IPS-18c (cell line): Measurements from ENCODE around the gene UBAP1L.
"Not testable (repeated sequence)": the region's sequence is repeated elsewhere in the genome, so short reads cannot be mapped to it uniquely, and the experiment has no call there.

Experiments used
- H3K4me3 ChIP-seq: 2 replicates; pipeline ENCODE4 v1.7.0; 2013; ENCODE audit warnings: low read depth, mild to moderate bottlenecking, low read length, moderate library complexity; ENCODE audit not compliant: insufficient read depth
- H3K9me3 ChIP-seq: one replicate; pipeline ENCODE4 v1.6.1; 2013; ENCODE audit warnings: mild to moderate bottlenecking, low read length, moderate library complexity; ENCODE audit not compliant: control insufficient read depth, insufficient read depth

The UBAP1L gene

DNA sequence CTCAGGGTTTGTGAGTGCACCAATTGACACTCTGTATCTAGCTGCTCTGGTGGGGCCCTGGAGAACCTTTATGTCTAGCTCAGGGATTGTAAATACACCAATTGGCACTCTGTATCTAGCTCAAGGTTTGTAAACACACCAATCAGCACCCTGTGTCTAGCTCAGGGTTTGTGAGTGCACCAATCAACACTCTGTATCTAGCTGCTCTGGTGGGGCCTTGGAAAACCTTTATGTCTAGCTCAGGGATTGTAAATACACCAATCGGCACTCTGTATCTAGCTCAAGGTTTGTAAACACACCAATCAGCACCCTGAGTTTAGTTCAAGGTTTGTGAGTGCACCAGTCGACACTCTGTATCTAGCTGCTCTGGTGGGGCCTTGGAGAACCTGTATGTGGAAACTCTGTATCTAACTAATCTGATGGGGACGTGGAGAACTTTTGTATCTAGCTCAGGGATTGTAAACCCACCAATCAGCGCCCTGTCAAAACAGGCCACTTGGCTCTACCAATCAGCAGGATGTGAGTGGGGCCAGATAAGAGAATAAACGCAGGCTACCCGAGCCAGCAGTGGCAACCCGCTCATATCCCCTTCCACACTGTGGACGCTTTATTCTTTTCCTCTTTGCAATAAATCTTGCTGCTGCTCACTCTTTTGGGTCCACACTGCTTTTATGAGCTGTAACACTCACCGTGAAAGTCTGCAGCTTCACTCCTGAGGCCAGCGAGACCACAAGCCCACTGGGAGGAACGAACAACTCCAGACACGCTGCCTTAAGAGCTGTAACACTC is 39.2 kb downstream of the UBAP1L start:
- H3K4me3 ChIP-seq, H3K9me3 ChIP-seq: not testable (repeated sequence)

- H3K4me3 ChIP-seq, H3K9me3 ChIP-seq: not testable (repeated sequence)
These were observed 40.1 kb downstream of the UBAP1L start for GRCh38 chr15:65074946-65075345.

DNA sequence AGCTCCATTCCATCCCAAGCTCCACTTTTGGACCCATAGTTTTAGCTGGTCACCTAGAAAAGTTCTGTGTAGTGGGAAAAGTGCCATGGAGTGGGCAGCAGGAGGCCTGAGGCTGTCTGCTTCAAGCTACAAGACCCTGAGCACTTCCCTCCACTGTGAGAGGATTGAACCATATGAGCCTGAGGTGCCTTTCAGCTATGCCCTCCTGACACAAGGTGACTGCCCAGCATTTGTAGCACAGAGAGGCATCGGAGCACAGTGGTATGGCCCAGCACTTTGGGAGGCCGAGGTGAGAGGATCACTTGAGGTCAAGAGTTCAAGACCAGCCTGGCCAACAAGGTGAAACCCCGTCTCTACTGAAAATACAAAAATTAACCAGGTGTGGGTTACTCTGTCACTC is 42.4 kb downstream of the UBAP1L start:
- Histone ChIP-seq H3K4me3 (no peak overlapping the region), H3K9me3 (peaks cover 2% of the 10 kb centered on the region)

- Histone ChIP-seq H3K9me3 (peaks cover 2% of the 10 kb centered on the region), H3K4me3 (no peak overlapping the region)
These were observed 43.0 kb downstream of the UBAP1L start for GRCh38 chr15:65072027-65072426.

DNA sequence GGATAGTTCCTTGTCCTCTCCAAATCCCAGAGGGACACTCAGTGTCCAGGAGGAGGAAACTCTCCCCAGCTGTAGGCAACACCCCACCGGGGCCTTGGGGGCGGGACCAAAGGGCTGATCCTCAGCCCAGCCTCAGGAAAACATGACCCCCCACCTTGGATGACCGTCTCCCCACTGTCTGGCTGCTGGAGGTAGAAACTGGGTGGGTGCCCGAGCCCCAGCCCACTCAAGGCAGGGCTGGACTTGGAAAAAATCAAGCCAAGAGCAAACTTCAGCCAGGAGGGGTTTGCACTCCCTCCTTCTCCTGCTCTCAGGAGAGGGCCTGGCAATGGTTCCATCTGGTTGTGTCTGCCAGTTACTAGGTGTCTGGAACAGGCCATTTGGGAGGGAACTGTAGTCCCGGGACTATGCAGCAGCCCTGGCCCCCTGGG is 43.6 kb downstream of the UBAP1L start:
- H3K4me3 ChIP-seq: no peak overlapping the region

DNA sequence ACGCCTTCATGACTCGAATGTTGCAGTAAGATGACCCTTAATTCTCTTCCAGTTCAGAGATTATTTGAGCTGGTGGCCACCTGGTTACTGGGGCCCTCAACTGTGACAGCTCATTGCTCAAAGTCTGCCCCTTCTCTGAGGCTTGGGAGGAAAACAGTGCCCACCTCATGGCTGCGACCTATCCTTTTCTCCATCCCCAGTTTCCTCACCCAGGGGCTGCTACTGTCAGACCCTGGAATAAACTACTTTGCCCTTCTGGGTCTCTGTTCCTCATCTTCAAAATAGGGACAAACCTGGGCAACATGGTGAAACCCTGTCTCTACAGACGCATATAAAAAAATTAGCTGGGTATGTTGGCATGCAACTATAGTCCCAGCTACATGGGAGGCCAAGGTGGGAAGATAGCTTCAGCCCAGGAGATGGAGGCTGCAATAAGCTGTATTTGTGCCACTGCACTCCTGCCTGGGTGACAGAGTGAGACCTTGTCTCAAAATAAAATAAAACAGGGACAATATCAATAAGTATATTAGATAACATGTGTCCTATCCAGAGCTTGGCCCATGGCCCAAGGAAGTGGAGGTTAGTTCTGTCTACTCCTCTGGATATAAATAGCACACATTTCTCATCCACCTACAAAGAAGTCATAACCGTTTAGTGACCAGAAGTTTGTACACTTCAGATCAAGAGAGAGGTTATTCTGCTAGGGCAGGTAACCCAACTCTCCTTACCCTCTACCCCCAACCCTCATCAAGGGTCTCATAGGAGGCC is 45.0 kb downstream of the UBAP1L start:
- H3K4me3 ChIP-seq: no peak overlapping the region

More for the DNA sequence above, 43.6 kb downstream of the UBAP1L start:
- peaks cover 2% of the 10 kb centered on the region for H3K9me3 ChIP-seq

GRCh38 chr15:65069179-65069578 is 45.8 kb downstream of the UBAP1L start:
- Histone ChIP-seq H3K4me3 (no peak overlapping the region), H3K9me3 (peaks cover 2% of the 10 kb centered on the region)

More for the DNA sequence above, 45.0 kb downstream of the UBAP1L start:
- peaks cover 2% of the 10 kb centered on the region for H3K9me3 ChIP-seq

DNA sequence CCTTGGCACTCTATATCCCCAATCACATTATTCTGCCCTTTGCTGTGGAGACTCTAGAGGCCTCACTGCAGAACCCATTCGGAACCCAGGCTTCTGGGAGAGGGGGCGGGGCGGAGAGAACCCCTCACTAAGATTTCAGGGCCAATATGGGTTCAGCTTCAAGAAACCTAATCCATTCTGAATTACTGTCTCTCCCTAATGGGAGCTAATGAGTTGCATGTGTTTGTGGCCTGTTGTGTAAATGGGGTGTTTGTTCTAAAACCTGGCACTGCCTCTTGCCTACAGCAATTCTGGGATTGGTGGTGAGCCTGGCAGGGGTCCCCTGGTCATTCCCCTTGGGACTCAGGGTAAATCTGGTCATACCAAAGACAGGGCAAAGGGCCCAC is 46.6 kb downstream of the UBAP1L start:
- peak overlapping the region; percentile 69; the same call in 1 of the 2 replicates for H3K4me3 ChIP-seq
- peaks cover 2% of the 10 kb centered on the region for H3K9me3 ChIP-seq

- H3K9me3 ChIP-seq: peaks cover 2% of the 10 kb centered on the region
- peak within 1 kb of the TSS; percentile 69 for H3K4me3 ChIP-seq
These were observed 47.2 kb downstream of the UBAP1L start, which contains the start of gene RASL12 for GRCh38 chr15:65067645-65068402. Gene RASL12, minus strand, starts transcription at chr15:65067991. Its CDS starts 156 bp downstream, at chr15:65067835.

DNA sequence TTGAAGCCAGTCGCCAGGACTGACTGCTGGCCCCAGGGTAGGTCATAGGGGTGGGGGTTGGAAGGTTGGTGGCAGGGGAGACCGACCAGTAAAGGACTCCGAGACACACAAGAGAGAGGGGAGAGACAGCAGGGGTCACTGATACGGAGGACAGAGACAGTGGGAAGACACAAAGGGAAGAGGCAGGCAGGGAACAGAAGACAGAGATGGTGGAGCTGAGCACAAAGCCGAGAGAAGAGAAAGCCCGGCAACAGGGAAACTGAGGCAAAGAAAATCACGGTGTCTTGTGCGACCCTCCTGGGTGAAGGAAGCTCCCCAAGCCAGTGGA is 47.7 kb downstream of the UBAP1L start:
- no peaks in the 10 kb centered on the region for H3K9me3 ChIP-seq
- peak overlapping the region; percentile 69 for H3K4me3 ChIP-seq

GRCh38 chr15:65066635-65067316 is 48.2 kb downstream of the UBAP1L start:
- H3K4me3 ChIP-seq: peak overlapping the region; percentile 69
- no peaks in the 10 kb centered on the region for H3K9me3 ChIP-seq

- H3K4me3 ChIP-seq: no peak overlapping the region
- H3K9me3 ChIP-seq: no peaks in the 10 kb centered on the region
These were observed 48.9 kb downstream of the UBAP1L start for GRCh38 chr15:65066001-65066634.

DNA sequence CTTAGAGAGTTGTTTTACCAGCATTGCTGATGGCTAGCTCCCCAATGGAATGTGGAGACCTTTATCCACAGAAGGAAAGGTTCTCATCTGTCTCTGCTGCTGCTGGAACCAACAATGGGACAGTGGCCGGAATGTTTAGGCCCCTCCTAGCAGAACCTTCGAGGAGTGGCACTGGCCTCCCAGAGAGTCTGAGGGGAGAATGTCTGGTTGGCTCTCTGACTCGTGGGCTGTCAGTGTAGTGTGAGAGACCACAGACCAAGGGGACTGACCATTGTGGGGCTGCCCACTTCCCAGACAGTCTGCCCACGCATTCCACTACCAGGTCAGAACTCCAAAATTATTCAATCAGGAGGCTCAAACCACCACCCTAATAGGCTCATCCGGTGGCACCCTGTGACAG is 52.3 kb downstream of the UBAP1L start:
- Histone ChIP-seq H3K4me3 (no peak overlapping the region), H3K9me3 (peaks cover 2% of the 10 kb centered on the region)

- Histone ChIP-seq H3K9me3 (peaks cover 2% of the 10 kb centered on the region), H3K4me3 (no peak overlapping the region)
These were observed 52.9 kb downstream of the UBAP1L start for GRCh38 chr15:65062061-65062460.

DNA sequence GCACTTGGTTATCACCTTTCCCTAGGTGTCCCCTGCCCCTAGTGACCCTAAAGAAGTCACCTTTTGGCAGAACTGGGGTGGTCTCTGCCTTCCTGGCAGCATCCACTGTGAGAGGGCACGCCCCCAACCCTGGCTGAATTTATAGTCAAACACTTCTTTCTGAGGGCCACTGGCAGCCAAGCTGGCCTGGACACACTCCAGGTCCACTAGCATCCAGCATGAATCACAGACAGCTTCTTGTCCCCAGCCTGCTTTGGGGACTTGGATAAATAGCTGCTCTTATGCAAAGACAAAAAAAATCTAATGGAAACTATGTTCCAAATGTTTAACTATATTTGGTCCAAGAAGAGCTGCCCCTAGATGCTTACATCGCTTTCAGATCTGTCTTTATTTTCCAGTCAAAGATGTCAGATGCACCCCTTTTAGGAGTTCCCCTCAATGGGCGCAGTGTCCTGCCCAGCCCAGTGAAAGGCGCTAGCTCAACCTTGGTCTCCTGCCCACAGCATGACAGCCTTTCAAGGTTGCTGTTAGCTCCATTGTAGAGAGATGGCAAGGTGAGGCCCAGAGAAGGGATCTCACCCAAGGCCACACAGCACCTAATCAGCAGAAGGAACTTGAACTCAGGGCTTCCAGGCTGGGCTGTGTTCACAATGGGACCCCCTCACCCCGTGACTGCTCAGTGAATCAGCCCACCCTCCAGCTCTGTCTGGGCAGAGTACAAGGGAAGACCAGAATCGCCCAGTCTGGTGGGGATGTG is 54.2 kb downstream of the UBAP1L start:
- no peak overlapping the region for H3K4me3 ChIP-seq

GRCh38 chr15:65059931-65060596 is 54.9 kb downstream of the UBAP1L start:
- H3K9me3 ChIP-seq: peaks cover 2% of the 10 kb centered on the region
- H3K4me3 ChIP-seq: no peak overlapping the region

More for the DNA sequence above, 54.2 kb downstream of the UBAP1L start:
- peaks cover 2% of the 10 kb centered on the region for H3K9me3 ChIP-seq
